Endothelial cell of umbilical vein (primary cell): Measurements from ENCODE around the gene MOCS1. TPM values are rescaled to one million over a fixed set of nuclear protein-coding genes. Genes with fewer than 3 reads are reported as not detected.

Experiments
- BruUV-seq: library from RNA; stranded (reverse); fragments of 400-500 nt; replicated peaks from 2 replicates; lab custom pipeline; 2021; lab: Mats Ljungman, UMichigan
- CTCF ChIA-PET: fragments of 300-600, 350-600 bp; sonication (Branson Sonifier 250); formaldehyde crosslinking; loops from one replicate; lab custom pipeline; 2021; ENCODE audit warnings: antibody characterized with exemption, inconsistent platforms; lab: Charles Lee
- POLR2A ChIA-PET: fragments of 300-600, 350-600 bp; sonication (Branson Sonifier 250); formaldehyde crosslinking; loops from one replicate; lab custom pipeline; 2021; ENCODE audit warnings: antibody characterized with exemption, inconsistent platforms; lab: Charles Lee
- DNase-seq: peaks from one replicate; pipeline ENCODE4 v3.0.0-alpha.2; 2011; ENCODE audit warnings: low read depth, low spot score
- FAIRE-seq: peaks from 2 replicates; lab custom pipeline; 2011; peaks lifted over from hg19 to GRCh38; lab: Jason Lieb, UNC
- H2AFZ ChIP-seq: 2 replicates; pipeline ENCODE4 v1.6.0; 2012; ENCODE audit warnings: low read depth, low read length, control low read depth, inconsistent platforms
- H3K27ac ChIP-seq: 2 replicates; pipeline ENCODE4 v1.5.1; 2011; ENCODE audit warnings: low read depth, mild to moderate bottlenecking, control low read depth, low read length, moderate library complexity; ENCODE audit not compliant: insufficient read depth
- H3K27me3 ChIP-seq, 2 experiments: 2 replicates each; pipeline versions ENCODE4 v1.6.0 to v1.6.1; 2011; ENCODE audit warnings: low read length in 2 of 2, mixed read lengths in 1 of 2; ENCODE audit not compliant: control insufficient read depth in 2 of 2, insufficient read depth in 2 of 2
- H3K36me3 ChIP-seq, 2 experiments: 2 replicates in 1 of 2; 3 replicates in 1 of 2; pipeline ENCODE4 v1.5.1; 2011; ENCODE audit warnings: low read length in 2 of 2, mild to moderate bottlenecking in 1 of 2, moderate library complexity in 1 of 2; ENCODE audit not compliant: control insufficient read depth in 2 of 2, insufficient read depth in 2 of 2; ENCODE audit errors: extremely low read depth in 1 of 2
- H3K4me1 ChIP-seq: 3 replicates; pipeline ENCODE4 v1.5.1; 2011; ENCODE audit warnings: mild to moderate bottlenecking, low read length; ENCODE audit not compliant: control insufficient read depth, insufficient read depth; ENCODE audit errors: extremely low read depth
- H3K4me2 ChIP-seq: 2 replicates; pipeline ENCODE4 v1.6.1; 2011; ENCODE audit warnings: low read length, control low read depth, mixed read lengths; ENCODE audit not compliant: insufficient read depth
- H3K4me3 ChIP-seq, 3 experiments: fragments of 200-600 bp in 1 of 3; sonication (generic), shearing (Covaris generic) in 1 of 3; replicated peaks in 1 of 3; 2 replicates each; pipeline ENCODE4 v1.5.1; 2011 to 2016; ENCODE audit warnings: control low read depth in 3 of 3, low read length in 3 of 3, mild to moderate bottlenecking in 2 of 3, inconsistent platforms in 1 of 3, low read depth in 1 of 3, moderate library complexity in 1 of 3; ENCODE audit not compliant: insufficient read depth in 1 of 3
- H3K79me2 ChIP-seq: 2 replicates; pipeline ENCODE4 v1.6.0; 2012; ENCODE audit warnings: low read length, inconsistent platforms; ENCODE audit not compliant: control insufficient read depth, insufficient read depth
- H3K9ac ChIP-seq: replicated peaks from 2 replicates; pipeline ENCODE3; 2011; ENCODE audit warnings: low read length, control low read depth; ENCODE audit not compliant: insufficient read depth; ENCODE audit errors: extremely low read depth
- H3K9me1 ChIP-seq: replicated peaks from 3 replicates; pipeline ENCODE4 v1.6.0; 2011; ENCODE audit warnings: mild to moderate bottlenecking, low read length; ENCODE audit not compliant: control insufficient read depth, insufficient read depth; ENCODE audit errors: extremely low read depth
- H3K9me3 ChIP-seq: replicated peaks from 2 replicates; pipeline ENCODE4 v1.5.1; 2012; ENCODE audit warnings: low read length, inconsistent platforms; ENCODE audit not compliant: control insufficient read depth, insufficient read depth
- H4K20me1 ChIP-seq: replicated peaks from 2 replicates; pipeline ENCODE3; 2011; ENCODE audit warnings: mild to moderate bottlenecking, low read length; ENCODE audit not compliant: control insufficient read depth, insufficient read depth; ENCODE audit errors: extremely low read depth
- CTCF ChIP-seq, 2 donors: IDR thresholded peaks; 1 replicate in 1 of 2; 2 replicates in 1 of 2; pipeline ENCODE4 v1.5.1; 2011; ENCODE audit warnings: low read length in 2 of 2, mild to moderate bottlenecking in 2 of 2, moderate library complexity in 2 of 2, control low read depth in 1 of 2, inconsistent platforms in 1 of 2, low read depth in 1 of 2; ENCODE audit not compliant: insufficient read depth in 1 of 2; ENCODE audit errors: extremely low read depth in 1 of 2
- EZH2 ChIP-seq: IDR thresholded peaks from 2 replicates; pipeline ENCODE4 v1.6.1; 2012; ENCODE audit warnings: borderline replicate concordance, low read depth, mild to moderate bottlenecking, moderate library complexity, low read length, inconsistent platforms; ENCODE audit not compliant: severe bottlenecking
- FOS ChIP-seq: IDR thresholded peaks from 2 replicates; pipeline ENCODE4 v1.6.1; 2011; ENCODE audit warnings: mild to moderate bottlenecking, low read length, moderate library complexity, borderline replicate concordance; ENCODE audit not compliant: insufficient read depth
- GATA2 ChIP-seq: IDR thresholded peaks from 2 replicates; pipeline ENCODE4 v1.7.0; 2011; ENCODE audit warnings: low read depth, mild to moderate bottlenecking, moderate library complexity, mixed read lengths, low read length; ENCODE audit not compliant: insufficient read length, insufficient read depth
- JUN ChIP-seq: IDR thresholded peaks from 2 replicates; pipeline ENCODE4 v1.6.1; 2011; ENCODE audit warnings: borderline replicate concordance, low read depth; ENCODE audit not compliant: insufficient read length, insufficient read depth
- MAX ChIP-seq: IDR thresholded peaks from 2 replicates; pipeline ENCODE4 v1.6.1; 2011; ENCODE audit not compliant: insufficient read depth, insufficient read length
- MYC ChIP-seq: IDR thresholded peaks from one replicate; pipeline ENCODE4 v1.6.1; 2011; ENCODE audit warnings: mild to moderate bottlenecking, low read depth, low read length
- POLR2A ChIP-seq: IDR thresholded peaks from 2 replicates; pipeline ENCODE4 v1.6.1; 2012; ENCODE audit warnings: low read depth, mild to moderate bottlenecking, control low read depth, low read length
- POLR2AphosphoS5 ChIP-seq: IDR thresholded peaks from 2 replicates; pipeline ENCODE4 v1.6.1; 2012; ENCODE audit warnings: low read depth, mild to moderate bottlenecking, control low read depth, low read length, moderate library complexity; ENCODE audit not compliant: insufficient read depth
- dilution Hi-C: fragments of 300-500 bp; cut with MboI; formaldehyde crosslinking; loops from one replicate; pipeline ENCODE4 v1.15.0; 2019; ENCODE audit warnings: low sequenced_read_pairs; ENCODE audit not compliant: extremely low pct_ligation_motif_present
- intact Hi-C: fragments of 100-400 bp; cut with micrococcal nuclease; formaldehyde crosslinking; loops from one replicate; pipeline ENCODE4 v1.10.0; 2022
- polyA plus RNA-seq, 4 experiments: library from polyadenylated mRNA; depleted of rRNA in 3 of 4; stranded (reverse) in 3 of 4; unstranded in 1 of 4; fragments of >200 nt; gene quantifications; 2 replicates each; pipeline versions ENCODE4 v1.2.1 to v1.2.3, GENCODE V29; 2011 to 2012; ENCODE audit warnings: missing spikeins in 1 of 4
- total RNA-seq: library from RNA; stranded (reverse); gene quantifications from 2 replicates; pipeline ENCODE4 v1.2.3, GENCODE V29; 2021

The MOCS1 gene
- total and polyA plus RNA-seq, 2 donors (not counting 3 experiments of a cell fraction or from before 2014, with no cell fraction given), result 8.3 to 12.8 TPM

- no peak for DNase-seq
- no peak overlapping the region for H3K4me2 ChIP-seq
- H2AFZ ChIP-seq, result no peak overlapping the region
- ChIA-PET POLR2A (no interaction called here), CTCF (interaction anchor here (7.7 to 13.2 kb wide), 2 partner anchors 17 to 24 kb away, joined by 97 to 313 read pairs; no protein-coding TSS in a partner anchor)
- no peaks in the 10 kb centered on the region for H3K27me3 ChIP-seq
- H3K9me1 ChIP-seq, result no peaks in the 10 kb centered on the region
- dilution Hi-C loops (no loop called here), intact Hi-C loops (loop anchor here (5.0 to 10.0 kb wide), 3 partner anchors 164 to 1106 kb away; partner anchors contain the start of gene KIF6)
- no peak overlapping the region for H3K27ac ChIP-seq
- BruUV-seq, result no TSS peak
- H3K4me3 ChIP-seq, result no peak overlapping the region
- no peaks in the 10 kb centered on the region for H4K20me1 ChIP-seq
- no peaks in the 10 kb centered on the region for H3K9me3 ChIP-seq
- FAIRE-seq, result no peak
- H3K36me3 ChIP-seq, result no peaks in the 10 kb centered on the region
- H3K9ac ChIP-seq, result no peak overlapping the region
- H3K4me1 ChIP-seq, result peaks cover 19% of the 10 kb centered on the region
- no peak for TF ChIP-seq EZH2
- H3K79me2 ChIP-seq, result no peaks in the 10 kb centered on the region
Observed at GRCh38 chr6:39889229-39889628, 45.0 kb downstream of the MOCS1 start.

GRCh38 chr6:39887692-39888450 is 46.4 kb downstream of the MOCS1 start:
- CTCF ChIA-PET, result interaction anchor here (0.8 to 13.2 kb wide), 5 partner anchors 12 to 510 kb away, joined by 3 to 313 read pairs (median 3); no protein-coding TSS in a partner anchor
- peak overlapping the region; percentile 16 for H3K4me2 ChIP-seq

More at GRCh38 chr6:39887692-39888450, 46.4 kb downstream of the MOCS1 start:
- H3K27me3 ChIP-seq, result no peaks in the 10 kb centered on the region
- dilution Hi-C loops, result no loop called here
- intact Hi-C loops, result loop anchor here (1.0 to 10.0 kb wide), 4 partner anchors 23 to 1107 kb away; partner anchors contain the start of gene KIF6
- POLR2A ChIA-PET, result interaction anchor here (0.9 kb wide), 1 partner anchor 462 kb away, joined by 4 read pairs; no protein-coding TSS in a partner anchor
- H2AFZ ChIP-seq, result peak overlapping the region; percentile 72
- no peaks in the 10 kb centered on the region for H3K79me2 ChIP-seq
- peak overlapping the region; percentile 86 for H3K27ac ChIP-seq
- no peaks in the 10 kb centered on the region for H3K9me3 ChIP-seq
- peak; percentile 95 for FAIRE-seq
- no peaks in the 10 kb centered on the region for H3K9me1 ChIP-seq
- H3K4me3 ChIP-seq, result no peak overlapping the region
- no peaks in the 10 kb centered on the region for H4K20me1 ChIP-seq
- H3K36me3 ChIP-seq, result no peaks in the 10 kb centered on the region
- TF ChIP-seq POLR2AphosphoS5 (peak; percentile 96), FOS (peak; percentile 68), GATA2 (no peak), JUN (peak; percentile 72), POLR2A (peak; percentile 38), CTCF (IDR thresholded peaks at IDR 0.05; ENCODE audit: extremely low read depth in 1 of 2, insufficient read depth in 1 of 2, low read depth in 1 of 2, low read length in 2 of 2) (no peak), MAX (peak; percentile 77), MYC (peak; percentile 22), EZH2 (no peak)
- H3K4me1 ChIP-seq, result peaks cover 25% of the 10 kb centered on the region
- DNase-seq, result peak; percentile 96
- H3K9ac ChIP-seq, result peak overlapping the region; percentile 40
- no TSS peak for BruUV-seq
